ENCODE data around the gene REXO5.

Gene REXO5

GRCh38 chr16:20782470-20782869 is 23.9 kb upstream of the REXO5 start:
- no peak for DNase-seq (ENCODE audit: low read depth)
- H3K4me3 ChIP-seq (ENCODE audit: low read length), result no peak overlapping the region
- no peak for TF ChIP-seq CTCF (conservative IDR thresholded peaks at IDR 0.05; ENCODE audit: low read length)

- H3K4me3 ChIP-seq (ENCODE audit: low read length), result no peak overlapping the region
- no peak for TF ChIP-seq CTCF (conservative IDR thresholded peaks at IDR 0.05; ENCODE audit: low read length)
- no peak for DNase-seq (ENCODE audit: low read depth)
Measured at GRCh38 chr16:20784204-20784603, 22.1 kb upstream of the REXO5 start.

- no peak overlapping the region for H3K4me3 ChIP-seq (ENCODE audit: low read length)
- DNase-seq (ENCODE audit: low read depth), result no peak
- no peak for TF ChIP-seq CTCF (conservative IDR thresholded peaks at IDR 0.05; ENCODE audit: low read length)
Measured at GRCh38 chr16:20789130-20789529, 17.2 kb upstream of the REXO5 start.

- H3K4me3 ChIP-seq (ENCODE audit: low read length), result no peak overlapping the region
- TF ChIP-seq CTCF (conservative IDR thresholded peaks at IDR 0.05; ENCODE audit: low read length), result no peak
- DNase-seq (ENCODE audit: low read depth), result no peak
Measured at GRCh38 chr16:20791923-20792612, 14.3 kb upstream of the REXO5 start.

GRCh38 chr16:20798364-20798763 is 8.0 kb upstream of the REXO5 start:
- no peak for TF ChIP-seq CTCF (conservative IDR thresholded peaks at IDR 0.05; ENCODE audit: low read length)
- DNase-seq (ENCODE audit: low read depth), result no peak
- H3K4me3 ChIP-seq (ENCODE audit: low read length), result no peak overlapping the region

- no peak overlapping the region for H3K4me3 ChIP-seq (ENCODE audit: low read length)
- DNase-seq (ENCODE audit: low read depth), result peak; percentile 39
- peak; percentile 65 for TF ChIP-seq CTCF (conservative IDR thresholded peaks at IDR 0.05; ENCODE audit: low read length)
Measured at GRCh38 chr16:20799599-20799998, 6.7 kb upstream of the REXO5 start.

GRCh38 chr16:20801278-20801677 is 5.0 kb upstream of the REXO5 start:
- H3K4me3 ChIP-seq (ENCODE audit: low read length), result no peak overlapping the region
- no peak for DNase-seq (ENCODE audit: low read depth)
- TF ChIP-seq CTCF (conservative IDR thresholded peaks at IDR 0.05; ENCODE audit: low read length), result no peak
